GM12878 (cell line): Measurements from ENCODE around the gene TTR. TPM values are rescaled to one million over a fixed set of nuclear protein-coding genes. Genes with fewer than 3 reads are reported as not detected.

Experiments used
- CEBPB ChIP-seq, 2 experiments: fragments of 150-350 bp in 1 of 2; IDR thresholded peaks; 2 replicates each; pipeline ENCODE4 v1.6.1; 2012 to 2014; ENCODE audit warnings: low read depth in 2 of 2, low read length in 2 of 2, borderline replicate concordance in 1 of 2, inconsistent platforms in 1 of 2
- CTCF ChIP-seq, 3 experiments: IDR thresholded peaks in 2 of 3; conservative IDR thresholded peaks in 1 of 3; 2 replicates each; pipeline ENCODE4 v1.5.1; 2011; ENCODE audit warnings: low read depth in 3 of 3, low read length in 3 of 3, mild to moderate bottlenecking in 3 of 3, control low read depth in 2 of 3, moderate library complexity in 2 of 3, inconsistent platforms in 1 of 3, mixed read lengths in 1 of 3; ENCODE audit not compliant: control insufficient read depth in 2 of 3, insufficient read depth in 1 of 3; ENCODE audit errors: extremely low read depth in 1 of 3
- FOXK2 ChIP-seq: fragments of 450-650 bp; IDR thresholded peaks from 2 replicates; pipeline ENCODE4 v1.6.1; 2017; ENCODE audit warnings: mild to moderate bottlenecking, moderate library complexity
- IRF3 ChIP-seq: fragments of 450-650 bp; IDR thresholded peaks from 2 replicates; pipeline ENCODE4 v1.6.1; 2014; ENCODE audit warnings: mild to moderate bottlenecking
- PAX8 ChIP-seq: fragments of 450-650 bp; IDR thresholded peaks from 2 replicates; pipeline ENCODE4 v1.6.1; 2017; ENCODE audit warnings: mild to moderate bottlenecking, moderate library complexity
- RBBP5 ChIP-seq: fragments of 200-600 bp; sonication (generic); conservative IDR thresholded peaks from 2 replicates; pipeline ENCODE4 v1.6.1; 2016
- SIN3A ChIP-seq: IDR thresholded peaks from 2 replicates; pipeline ENCODE4 v1.6.1; 2012; ENCODE audit warnings: low read depth, low read length, improper control_type of control experiment
- SUPT20H ChIP-seq: IDR thresholded peaks from 2 replicates; pipeline ENCODE4 v1.6.1; 2011; ENCODE audit warnings: low read depth, mild to moderate bottlenecking, low read length, moderate library complexity, borderline replicate concordance; ENCODE audit not compliant: control insufficient read depth
- TAF1 ChIP-seq: IDR thresholded peaks from 2 replicates; pipeline ENCODE4 v1.6.1; 2011; ENCODE audit warnings: mild to moderate bottlenecking, low read depth, low read length, borderline replicate concordance
- ZNF24 ChIP-seq: fragments of 450-650 bp; IDR thresholded peaks from 2 replicates; pipeline ENCODE4 v1.6.1; 2017; ENCODE audit warnings: antibody characterized with exemption, mild to moderate bottlenecking
- ZZZ3 ChIP-seq: IDR thresholded peaks from 2 replicates; pipeline ENCODE4 v1.6.1; 2011; ENCODE audit warnings: low read depth; ENCODE audit not compliant: control insufficient read depth, insufficient read length
- polyA plus RNA-seq, 11 experiments: library from polyadenylated mRNA; depleted of rRNA in 4 of 11; unstranded in 6 of 11; stranded (reverse) in 5 of 11; fragments of >200 nt; fragmentation: Nextera tagmentation in 4 of 11; fragmentation: Illumina TruSeq in 1 of 11; extraction: Ambion mirVana in 4 of 11; extraction: Trizol in 1 of 11; gene quantifications; 1 replicate in 1 of 11; 2 replicates in 10 of 11; pipeline versions ENCODE4 v1.2.1 to v1.2.3, GENCODE V29; 2011 to 2016; ENCODE audit warnings: inconsistent platforms in 2 of 11, missing spikeins in 2 of 11, low read depth in 1 of 11
- total RNA-seq, 4 experiments: library from RNA; depleted of rRNA in 3 of 4; stranded (reverse); fragments of >200 nt in 3 of 4; fragmentation: Illumina TruSeq in 1 of 4; extraction: Trizol in 1 of 4; gene quantifications; 2 replicates each; pipeline versions ENCODE4 v1.2.1 to v1.2.3, GENCODE V29; 2013 to 2021

TTR gene
- total and polyA plus RNA-seq, 10 of the 15 experiments (the other 5 are each of a cell fraction or from before 2014, with no cell fraction given), result 0.05 to 1.2 TPM; not detected in 8

GRCh38 chr18:31646332-31647126 lies 54.9 kb downstream of the TTR start (continued):
- no peak for TF ChIP-seq TAF1
- no peak for TF ChIP-seq SIN3A
- TF ChIP-seq ZZZ3, result no peak
- TF ChIP-seq CTCF (IDR thresholded peaks at IDR 0.05 in 2 of 3, conservative IDR thresholded peaks at IDR 0.05 in 1 of 3; ENCODE audit: control insufficient read depth in 2 of 3, extremely low read depth in 1 of 3, insufficient read depth in 1 of 3, low read depth in 3 of 3, low read length in 3 of 3), result peak; percentile 7 to 39 (median 35); a peak in 3 of 6 replicates
- no peak for TF ChIP-seq PAX8
- 0 out of 2 replicates have a peak, but pooled peaks have one; percentile 60 for TF ChIP-seq ZNF24
- TF ChIP-seq IRF3, result no peak
- TF ChIP-seq FOXK2, result no peak
- no peak for TF ChIP-seq SUPT20H
- TF ChIP-seq RBBP5, result no peak
- peak in 1 of 2 experiments; percentile 83; a peak in 1 of 4 replicates for TF ChIP-seq CEBPB (IDR thresholded peaks at IDR 0.05; ENCODE audit: borderline replicate concordance in 1 of 2, low read depth in 2 of 2, low read length in 2 of 2)
- TF ChIP-seq, all 136 proteins: peak for 40
